Spinal cord (tissue), 10 donors: Measurements from ENCODE around the gene GCK. TPM values are rescaled to one million over a fixed set of nuclear protein-coding genes. Genes with fewer than 3 reads are reported as not detected.

Experiments used
- DNase-seq, 6 donors: peaks; one replicate each; pipeline versions ENCODE4 v3.0.0 to v3.0.0-alpha.2; 2013 to 2015; ENCODE audit warnings: low spot score in 6 of 6, low read depth in 4 of 6
- H3K27ac ChIP-seq: one replicate; pipeline ENCODE4 v1.5.1; 2013; ENCODE audit warnings: low read depth, low read length, control low read depth
- H3K27me3 ChIP-seq: one replicate; pipeline ENCODE4 v1.6.1; 2013; ENCODE audit warnings: low read length; ENCODE audit not compliant: control insufficient read depth, insufficient read depth
- H3K36me3 ChIP-seq: one replicate; pipeline ENCODE4 v1.6.1; 2013; ENCODE audit warnings: low read length; ENCODE audit not compliant: control insufficient read depth, insufficient read depth
- H3K4me1 ChIP-seq: one replicate; pipeline ENCODE4 v1.6.1; 2013; ENCODE audit warnings: low read length; ENCODE audit not compliant: control insufficient read depth, insufficient read depth
- H3K4me3 ChIP-seq: one replicate; pipeline ENCODE4 v1.5.1; 2013; ENCODE audit warnings: low read depth, low read length, control low read depth
- H3K9me3 ChIP-seq: one replicate; pipeline ENCODE4 v1.6.1; 2013; ENCODE audit warnings: low read length; ENCODE audit not compliant: control insufficient read depth, insufficient read depth
- WGBS: methylation state at CpG from one replicate; pipeline ENCODE4 v1.1.5; 2013; ENCODE audit warnings: missing lambda C conversion rate; ENCODE audit not compliant: insufficient coverage; 5-methylcytosine and 5-hydroxymethylcytosine counted together
- polyA plus RNA-seq, 2 donors: library from polyadenylated mRNA; unstranded; fragments of 120-200 nt; gene quantifications; one replicate each; pipeline ENCODE4 v1.2.1, GENCODE V29; 2013; ENCODE audit not compliant: insufficient read length in 2 of 2
- total RNA-seq, 2 donors: library from RNA; depleted of rRNA in 1 of 2; stranded (reverse); fragments of 120-200 nt in 1 of 2; fragments of >200 nt in 1 of 2; gene quantifications; one replicate each; pipeline versions ENCODE4 v1.2.3 to v1.2.4, GENCODE V29; 2013 to 2014
- donor health status: healthy.

GCK gene
- total and polyA plus RNA-seq, 4 donors = 4.8 to 14.0 (median 9.5) TPM

- 75% methylated on average over 2 of the region's 2 CpGs for WGBS
- H3K27ac ChIP-seq = no peak overlapping the region
- no peak for DNase-seq
- peaks cover 5% of the 10 kb centered on the region for H3K4me1 ChIP-seq
- peaks cover 23% of the 10 kb centered on the region for H3K27me3 ChIP-seq
- H3K9me3 ChIP-seq = no peaks in the 10 kb centered on the region
- H3K4me3 ChIP-seq = no peak overlapping the region
- H3K36me3 ChIP-seq = no peaks in the 10 kb centered on the region
Observed at GRCh38 chr7:44194069-44194468, 4.8 kb upstream of the GCK start.

GRCh38 chr7:44193011-44193802, 4.0 kb upstream of the GCK start:
- no peak overlapping the region for H3K4me3 ChIP-seq
- 89% methylated on average over 2 of the region's 7 CpGs for WGBS

GRCh38 chr7:44191171-44191570, 1.9 kb upstream of the GCK start:
- peaks cover 18% of the 10 kb centered on the region for H3K4me1 ChIP-seq
- 100% methylated on average over 1 of the region's 5 CpGs for WGBS
- no peak overlapping the region for H3K27ac ChIP-seq
- no peak for DNase-seq
- H3K9me3 ChIP-seq = no peaks in the 10 kb centered on the region
- H3K36me3 ChIP-seq = no peaks in the 10 kb centered on the region
- H3K4me3 ChIP-seq = no peak overlapping the region
- H3K27me3 ChIP-seq = peaks cover 12% of the 10 kb centered on the region

More at GRCh38 chr7:44193011-44193802, 4.0 kb upstream of the GCK start:
- DNase-seq = no peak
- Histone ChIP-seq H3K4me1 (peaks cover 14% of the 10 kb centered on the region), H3K27ac (no peak overlapping the region), H3K9me3 (no peaks in the 10 kb centered on the region), H3K27me3 (peaks cover 23% of the 10 kb centered on the region), H3K36me3 (no peaks in the 10 kb centered on the region)

- Histone ChIP-seq H3K27me3 (peaks cover 12% of the 10 kb centered on the region), H3K4me3 (no peak overlapping the region), H3K36me3 (peaks cover 4% of the 10 kb centered on the region), H3K4me1 (peaks cover 22% of the 10 kb centered on the region), H3K9me3 (no peaks in the 10 kb centered on the region), H3K27ac (no peak overlapping the region)
- DNase-seq = no peak
- WGBS = 90% methylated on average over 10 of the region's 14 CpGs
Observed at GRCh38 chr7:44189993-44190872, 994 bp upstream of the GCK start.

- 77% methylated on average over 14 of the region's 16 CpGs for WGBS
- H3K36me3 ChIP-seq = peaks cover 4% of the 10 kb centered on the region
- peaks cover 25% of the 10 kb centered on the region for H3K4me1 ChIP-seq
- H3K4me3 ChIP-seq = no peak overlapping the region
- no peak for DNase-seq
- H3K27me3 ChIP-seq = peaks cover 10% of the 10 kb centered on the region
- no peaks in the 10 kb centered on the region for H3K9me3 ChIP-seq
- H3K27ac ChIP-seq = no peak overlapping the region
Observed at GRCh38 chr7:44188480-44189225, 586 bp downstream of the GCK start.

DNA sequence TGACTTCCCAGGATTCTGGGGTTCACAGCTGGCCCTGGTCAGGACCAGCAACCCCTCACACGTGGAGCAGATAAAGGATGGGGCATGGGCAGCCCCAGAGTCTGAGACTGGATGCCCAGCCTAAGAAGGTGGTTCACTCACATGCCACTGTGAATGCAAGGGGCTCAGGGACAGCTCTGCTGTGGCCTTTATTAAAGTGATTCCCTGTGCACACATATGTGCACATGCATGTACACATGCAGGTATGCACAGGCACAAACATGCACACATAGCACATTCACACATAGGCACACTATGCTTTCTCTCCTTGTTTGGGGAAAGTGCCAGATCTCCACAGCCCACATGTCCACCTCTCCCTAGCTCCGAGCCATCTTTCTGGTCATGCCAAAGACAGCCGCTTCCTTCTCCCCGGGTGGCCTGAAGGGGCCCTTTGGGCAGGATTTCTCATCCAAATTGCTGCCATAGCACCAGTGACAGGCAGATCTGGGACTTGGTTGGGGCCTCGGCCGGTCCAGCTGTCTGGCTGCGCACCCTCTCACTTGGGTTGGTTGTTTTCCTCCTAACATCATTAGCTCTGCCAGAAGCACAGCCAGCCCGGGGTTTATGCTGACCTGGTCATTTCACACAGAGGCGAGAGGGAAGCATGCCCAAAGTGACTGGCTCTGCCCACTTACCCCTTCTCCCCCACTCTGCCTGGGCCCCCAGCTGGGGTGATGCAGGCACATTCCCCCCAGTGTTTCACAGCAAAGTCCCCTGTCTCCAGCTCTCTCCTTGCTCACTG, 1.4 kb downstream of the GCK start:
- H3K27ac ChIP-seq = no peak overlapping the region
- peaks cover 4% of the 10 kb centered on the region for H3K36me3 ChIP-seq
- peaks cover 25% of the 10 kb centered on the region for H3K4me1 ChIP-seq
- WGBS = 60% methylated on average over 8 of the region's 9 CpGs
- H3K27me3 ChIP-seq = peaks cover 7% of the 10 kb centered on the region
- DNase-seq = peak in 2 of 6 donors; percentile 7 to 20
- H3K4me3 ChIP-seq = no peak overlapping the region
- H3K9me3 ChIP-seq = peaks cover 1% of the 10 kb centered on the region

- H3K27ac ChIP-seq = no peak overlapping the region
- 83% methylated on average over 4 of the region's 5 CpGs for WGBS
- no peak overlapping the region for H3K4me3 ChIP-seq
- peaks cover 4% of the 10 kb centered on the region for H3K36me3 ChIP-seq
- no peak for DNase-seq
- H3K9me3 ChIP-seq = peaks cover 4% of the 10 kb centered on the region
- H3K4me1 ChIP-seq = peaks cover 25% of the 10 kb centered on the region
- peaks cover 1% of the 10 kb centered on the region for H3K27me3 ChIP-seq
Observed at GRCh38 chr7:44186736-44187135, 2.5 kb downstream of the GCK start.

GRCh38 chr7:44185729-44186128, 3.5 kb downstream of the GCK start:
- Histone ChIP-seq H3K36me3 (peaks cover 4% of the 10 kb centered on the region), H3K4me3 (no peak overlapping the region), H3K9me3 (peaks cover 4% of the 10 kb centered on the region), H3K27ac (no peak overlapping the region), H3K4me1 (peaks cover 25% of the 10 kb centered on the region), H3K27me3 (no peaks in the 10 kb centered on the region)
- no peak for DNase-seq
- WGBS = 74% methylated on average over 4 of the region's 5 CpGs
